SK-N-MC (cell line): ENCODE measurements around the gene EDEM1.

Source experiments
- EZH2 ChIP-seq: fragments of 200-600 bp; sonication (generic); IDR thresholded peaks from one replicate; pipeline ENCODE4 v1.6.1; 2017; ENCODE audit warnings: antibody characterized with exemption
- POLR2AphosphoS5 ChIP-seq: IDR thresholded peaks from 2 replicates; pipeline ENCODE4 v1.6.1; 2012; ENCODE audit warnings: mild to moderate bottlenecking, low read depth, low read length, borderline replicate concordance

DNA sequence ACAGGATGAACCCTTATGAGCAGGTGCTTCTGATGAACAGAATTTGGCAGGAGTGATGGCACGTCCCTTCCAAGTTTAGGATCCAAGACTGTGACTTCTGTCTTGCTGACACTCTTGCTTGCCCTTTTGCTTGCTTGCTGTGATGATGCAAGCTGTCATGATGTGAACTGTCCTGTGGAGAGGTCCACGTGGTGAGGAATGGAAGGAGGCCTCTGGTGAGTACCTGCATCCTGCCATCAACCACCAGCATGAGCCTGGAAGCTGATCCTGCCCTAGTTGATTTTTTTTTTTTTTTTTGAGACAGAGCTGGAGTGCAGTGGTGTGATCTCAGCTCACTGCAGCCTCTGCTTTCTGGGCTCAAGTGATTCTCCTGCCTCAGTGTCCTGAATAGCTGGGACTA is 45.5 kb downstream of the EDEM1 start:
- TF ChIP-seq POLR2AphosphoS5: no peak
- TF ChIP-seq EZH2: no peak
